GM12864 (cell line): ENCODE data around the gene BRD3.

Experiments used
- DNase-seq: peaks from one replicate; pipeline ENCODE4 v3.0.0-alpha.2; 2011; ENCODE audit warnings: low read depth
- H3K4me3 ChIP-seq: 2 replicates; pipeline ENCODE4 v1.5.1; 2011; ENCODE audit warnings: mild to moderate bottlenecking, low read depth, low read length, control low read depth
- TF ChIP-seq, protein P1 (sequence below): IDR thresholded peaks from 2 replicates; pipeline ENCODE4 v1.5.1; 2011; ENCODE audit warnings: low read depth, mild to moderate bottlenecking, moderate library complexity, low read length, control low read depth, inconsistent platforms; ENCODE audit errors: missing control alignments

BRD3 gene

DNA sequence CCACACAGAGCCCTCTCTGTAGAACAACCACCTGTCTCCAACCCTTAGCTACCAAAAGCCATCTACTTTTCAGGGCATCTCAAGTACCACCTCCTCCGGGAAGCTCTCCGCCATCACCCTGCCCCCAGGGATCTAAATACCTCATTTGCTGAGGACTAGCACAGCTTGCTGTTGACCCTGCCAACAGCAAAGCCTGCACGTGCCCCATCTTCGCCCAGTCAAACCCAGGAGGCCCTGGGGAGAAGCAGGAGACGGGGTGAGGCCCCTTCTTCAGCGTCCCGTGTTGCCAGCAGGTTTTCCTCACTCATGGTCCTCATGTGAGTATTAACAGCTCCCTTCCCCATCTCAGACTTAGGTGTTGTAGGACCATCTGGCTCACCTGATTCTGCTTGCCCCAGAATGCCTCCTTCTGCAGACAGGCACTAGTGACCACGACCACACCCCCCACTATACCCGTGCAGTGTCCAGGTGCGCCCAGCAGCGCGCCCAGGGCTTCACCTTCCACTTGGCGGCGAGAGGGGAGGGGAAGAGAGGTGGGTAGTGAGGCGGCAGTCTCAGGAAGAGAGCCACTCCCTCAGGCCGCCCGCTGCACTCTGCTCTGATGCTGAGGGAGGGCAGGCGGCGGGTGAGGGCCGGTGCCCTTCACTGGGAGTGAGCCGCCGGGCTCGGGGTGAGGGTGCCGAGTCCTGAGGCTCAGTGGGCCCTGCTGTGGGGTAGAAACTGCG is 86.8 kb downstream of the BRD3 start:
- no peak overlapping the region for H3K4me3 ChIP-seq
- no peak for DNase-seq

More for the DNA sequence above, 86.8 kb downstream of the BRD3 start:
- TF ChIP-seq, protein P1, sequence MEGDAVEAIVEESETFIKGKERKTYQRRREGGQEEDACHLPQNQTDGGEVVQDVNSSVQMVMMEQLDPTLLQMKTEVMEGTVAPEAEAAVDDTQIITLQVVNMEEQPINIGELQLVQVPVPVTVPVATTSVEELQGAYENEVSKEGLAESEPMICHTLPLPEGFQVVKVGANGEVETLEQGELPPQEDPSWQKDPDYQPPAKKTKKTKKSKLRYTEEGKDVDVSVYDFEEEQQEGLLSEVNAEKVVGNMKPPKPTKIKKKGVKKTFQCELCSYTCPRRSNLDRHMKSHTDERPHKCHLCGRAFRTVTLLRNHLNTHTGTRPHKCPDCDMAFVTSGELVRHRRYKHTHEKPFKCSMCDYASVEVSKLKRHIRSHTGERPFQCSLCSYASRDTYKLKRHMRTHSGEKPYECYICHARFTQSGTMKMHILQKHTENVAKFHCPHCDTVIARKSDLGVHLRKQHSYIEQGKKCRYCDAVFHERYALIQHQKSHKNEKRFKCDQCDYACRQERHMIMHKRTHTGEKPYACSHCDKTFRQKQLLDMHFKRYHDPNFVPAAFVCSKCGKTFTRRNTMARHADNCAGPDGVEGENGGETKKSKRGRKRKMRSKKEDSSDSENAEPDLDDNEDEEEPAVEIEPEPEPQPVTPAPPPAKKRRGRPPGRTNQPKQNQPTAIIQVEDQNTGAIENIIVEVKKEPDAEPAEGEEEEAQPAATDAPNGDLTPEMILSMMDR = no peak
